Upper lobe of right lung (tissue), 1 donor: Measurements from ENCODE around the gene KHDC4. TPM values are rescaled to one million over a fixed set of nuclear protein-coding genes. Genes with fewer than 3 reads are reported as not detected.

Source experiments
- ATAC-seq: fragments of 200-7000 bp; cut with Tn5 transposase; one replicate; pipeline ENCODE4 v1.9.1; 2020; ENCODE audit warnings: mild to moderate bottlenecking, moderate library complexity
- DNase-seq: peaks from one replicate; pipeline ENCODE4 v3.0.0-alpha.2; 2020
- H3K27ac ChIP-seq: fragments of 200-600 bp; one replicate; pipeline ENCODE4 v1.8.0; 2022
- H3K27me3 ChIP-seq: fragments of 200-600 bp; one replicate; pipeline ENCODE4 v1.8.0; 2022; ENCODE audit warnings: mild to moderate bottlenecking
- H3K36me3 ChIP-seq: fragments of 200-600 bp; one replicate; pipeline ENCODE4 v1.8.0; 2022
- H3K4me1 ChIP-seq: fragments of 200-600 bp; one replicate; pipeline ENCODE4 v1.8.0; 2022
- H3K4me3 ChIP-seq: fragments of 200-600 bp; one replicate; pipeline ENCODE4 v1.8.0; 2022; ENCODE audit warnings: mild to moderate bottlenecking
- H3K9me3 ChIP-seq: fragments of 200-600 bp; one replicate; pipeline ENCODE4 v1.8.0; 2022
- intact Hi-C: fragments of 100-400 bp; cut with DNase I; formaldehyde crosslinking; loops from one replicate; pipeline ENCODE4 v1.11.0; 2022
- long read RNA-seq: library from polyadenylated mRNA; unstranded; transcript quantifications from one replicate; pipeline ENCODE4 v2.0.0, GENCODE V29; 2021
- total RNA-seq: library from RNA; stranded (reverse); fragmentation: NEBNext Ultra II Directional; extraction: Animal tissue kit (Norgen Biotek cat#: 25700); gene quantifications from one replicate; pipeline ENCODE4 v1.2.1, GENCODE V29; 2021
- TF ChIP-seq, protein P1 (sequence below): fragments of 200-600 bp; IDR thresholded peaks from one replicate; pipeline ENCODE4 v1.8.0; 2022; ENCODE audit warnings: antibody characterized with exemption
- donor health status: DM: no; HTN: yes; CAD: no; lungs with severe emphysema.

KHDC4 gene
- 40.1 TPM for total RNA-seq
- long read RNA-seq, partial matches to known transcripts, result 3 of 14 reads
- long read RNA-seq, other reads (novel, unspliced or antisense), result 6 of 14 reads

DNA sequence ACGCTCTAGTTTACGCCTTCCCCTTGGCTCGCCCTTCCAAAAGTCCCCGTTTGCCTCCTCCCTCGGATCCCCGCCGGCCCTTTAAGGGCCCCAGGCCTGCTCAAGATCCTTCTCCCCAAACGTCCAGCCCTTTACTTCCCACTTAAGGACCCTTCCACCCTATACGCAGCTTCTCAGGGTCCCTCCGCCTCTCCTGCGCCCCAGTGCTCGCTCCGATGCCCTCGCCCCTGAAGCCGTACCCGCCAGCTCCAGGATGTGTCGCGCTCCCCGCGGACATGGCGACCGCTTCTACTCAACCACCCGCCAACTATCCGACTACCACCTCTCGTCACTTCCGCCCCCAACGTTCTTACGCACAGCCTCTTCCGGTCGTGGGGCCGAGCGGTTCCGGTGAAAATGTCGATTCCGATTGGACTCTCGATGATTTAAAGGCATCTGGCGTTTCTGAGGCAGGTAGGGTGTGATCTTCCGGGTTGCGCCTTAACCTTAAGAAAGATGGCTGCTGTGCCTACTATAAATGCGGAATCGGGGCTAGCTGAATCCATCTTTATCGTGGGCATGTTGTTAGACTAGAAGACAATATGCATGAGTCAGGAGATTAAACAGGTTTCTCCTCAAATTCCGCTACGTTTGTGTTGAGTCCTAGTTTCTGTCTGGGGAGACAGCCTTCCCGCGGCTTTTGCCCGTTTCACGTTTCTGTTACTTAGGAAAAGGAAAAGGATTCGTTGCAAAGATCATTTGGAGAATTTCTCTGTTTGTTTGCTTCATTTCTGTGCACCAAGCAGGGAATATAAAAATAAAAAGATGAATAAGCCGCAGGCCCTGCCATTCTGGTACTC lies at the start of gene KHDC4:
Gene KHDC4 (minus strand): TSS at position 317 of the 839 bp plus-strand sequence. CDS start 40 bp downstream, at position 277.
- peaks cover 41% of the 10 kb centered on the region for H3K36me3 ChIP-seq
- DNase-seq, result peak; percentile 96
- peaks cover 54% of the 10 kb centered on the region for H3K4me1 ChIP-seq
- no peaks in the 10 kb centered on the region for H3K9me3 ChIP-seq
- no peaks in the 10 kb centered on the region for H3K27me3 ChIP-seq
- peak within 1 kb of the TSS; percentile 94 for H3K27ac ChIP-seq
- peak within 1 kb of the TSS; percentile 91 for H3K4me3 ChIP-seq
- TF ChIP-seq, protein P1, sequence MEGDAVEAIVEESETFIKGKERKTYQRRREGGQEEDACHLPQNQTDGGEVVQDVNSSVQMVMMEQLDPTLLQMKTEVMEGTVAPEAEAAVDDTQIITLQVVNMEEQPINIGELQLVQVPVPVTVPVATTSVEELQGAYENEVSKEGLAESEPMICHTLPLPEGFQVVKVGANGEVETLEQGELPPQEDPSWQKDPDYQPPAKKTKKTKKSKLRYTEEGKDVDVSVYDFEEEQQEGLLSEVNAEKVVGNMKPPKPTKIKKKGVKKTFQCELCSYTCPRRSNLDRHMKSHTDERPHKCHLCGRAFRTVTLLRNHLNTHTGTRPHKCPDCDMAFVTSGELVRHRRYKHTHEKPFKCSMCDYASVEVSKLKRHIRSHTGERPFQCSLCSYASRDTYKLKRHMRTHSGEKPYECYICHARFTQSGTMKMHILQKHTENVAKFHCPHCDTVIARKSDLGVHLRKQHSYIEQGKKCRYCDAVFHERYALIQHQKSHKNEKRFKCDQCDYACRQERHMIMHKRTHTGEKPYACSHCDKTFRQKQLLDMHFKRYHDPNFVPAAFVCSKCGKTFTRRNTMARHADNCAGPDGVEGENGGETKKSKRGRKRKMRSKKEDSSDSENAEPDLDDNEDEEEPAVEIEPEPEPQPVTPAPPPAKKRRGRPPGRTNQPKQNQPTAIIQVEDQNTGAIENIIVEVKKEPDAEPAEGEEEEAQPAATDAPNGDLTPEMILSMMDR, result peak; percentile 18
- peak; percentile 98 for ATAC-seq
- intact Hi-C loops, result no loop called here

DNA sequence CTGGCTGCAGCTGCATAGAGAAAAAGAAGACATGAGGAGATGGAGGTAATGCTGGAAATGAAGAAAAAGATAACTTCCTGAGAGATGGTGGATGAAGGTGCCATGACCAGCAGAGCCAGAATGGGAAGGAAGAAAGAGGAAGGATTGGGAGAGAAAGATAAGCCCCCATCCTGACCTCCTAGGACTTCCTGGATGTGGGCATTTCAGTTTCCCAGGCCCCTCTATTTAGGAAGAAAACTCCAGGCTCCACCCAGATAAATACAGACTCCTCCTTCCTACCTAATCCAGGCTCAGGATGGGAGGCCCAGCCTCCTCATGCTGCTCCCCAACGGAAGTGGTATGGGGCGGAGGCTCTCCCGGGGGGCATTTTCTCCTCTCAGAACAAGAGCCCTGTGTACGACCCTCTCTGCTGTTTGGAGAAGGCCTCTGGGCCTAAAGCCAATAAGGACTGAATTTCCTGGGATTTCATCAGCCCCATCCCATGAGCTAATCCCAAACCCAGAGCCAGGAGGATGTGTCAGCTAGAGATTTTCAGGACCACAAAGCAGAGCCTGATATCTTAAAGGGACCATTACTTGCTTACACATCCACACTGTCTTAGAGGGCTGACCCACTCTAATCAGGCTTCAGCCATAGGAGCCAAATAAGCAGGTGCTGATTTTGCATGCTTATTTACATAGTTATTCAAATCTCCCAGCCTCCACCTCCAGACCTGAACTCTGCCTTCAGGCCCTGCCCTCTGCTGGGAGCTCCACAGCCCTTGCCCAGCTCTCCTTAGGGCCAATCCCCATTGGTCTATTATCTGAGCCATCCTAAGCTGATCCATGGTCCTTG lies 49.2 kb upstream of the KHDC4 start:
- H3K27ac ChIP-seq, result peak overlapping the region; percentile 93
- H3K36me3 ChIP-seq, result no peaks in the 10 kb centered on the region
- H3K4me1 ChIP-seq, result peaks cover 50% of the 10 kb centered on the region
- TF ChIP-seq, protein P1, result no peak
- intact Hi-C loops, result no loop called here
- H3K27me3 ChIP-seq, result no peaks in the 10 kb centered on the region
- H3K9me3 ChIP-seq, result no peaks in the 10 kb centered on the region
- ATAC-seq, result no peak
- no peak for DNase-seq
- H3K4me3 ChIP-seq, result peak overlapping the region; percentile 0

DNA sequence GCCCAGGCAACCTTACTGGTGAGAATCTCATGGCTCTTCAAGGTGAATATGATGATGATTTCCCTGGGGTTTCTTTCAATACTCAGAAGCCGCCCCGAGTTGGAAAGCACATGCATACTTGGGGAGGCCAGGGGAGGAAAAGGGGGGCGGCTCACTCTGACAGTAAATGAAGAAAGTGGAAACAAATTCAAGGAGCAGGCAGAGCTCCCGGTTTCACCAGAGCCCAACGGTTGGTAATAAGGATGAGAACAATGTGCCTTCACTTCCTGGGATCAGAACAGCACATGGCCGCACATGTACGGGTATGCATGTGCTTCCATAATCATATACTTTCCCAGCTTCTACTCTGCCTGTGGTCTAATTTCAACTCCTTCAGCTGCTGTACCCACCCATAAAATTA lies 47.9 kb upstream of the KHDC4 start:
- no peak for DNase-seq
- TF ChIP-seq, protein P1, result no peak
- ATAC-seq, result no peak
- no peaks in the 10 kb centered on the region for H3K36me3 ChIP-seq
- intact Hi-C loops, result no loop called here
- peak overlapping the region; percentile 93 for H3K27ac ChIP-seq
- H3K4me1 ChIP-seq, result peaks cover 54% of the 10 kb centered on the region
- no peaks in the 10 kb centered on the region for H3K9me3 ChIP-seq
- no peak overlapping the region for H3K4me3 ChIP-seq
- no peaks in the 10 kb centered on the region for H3K27me3 ChIP-seq

DNA sequence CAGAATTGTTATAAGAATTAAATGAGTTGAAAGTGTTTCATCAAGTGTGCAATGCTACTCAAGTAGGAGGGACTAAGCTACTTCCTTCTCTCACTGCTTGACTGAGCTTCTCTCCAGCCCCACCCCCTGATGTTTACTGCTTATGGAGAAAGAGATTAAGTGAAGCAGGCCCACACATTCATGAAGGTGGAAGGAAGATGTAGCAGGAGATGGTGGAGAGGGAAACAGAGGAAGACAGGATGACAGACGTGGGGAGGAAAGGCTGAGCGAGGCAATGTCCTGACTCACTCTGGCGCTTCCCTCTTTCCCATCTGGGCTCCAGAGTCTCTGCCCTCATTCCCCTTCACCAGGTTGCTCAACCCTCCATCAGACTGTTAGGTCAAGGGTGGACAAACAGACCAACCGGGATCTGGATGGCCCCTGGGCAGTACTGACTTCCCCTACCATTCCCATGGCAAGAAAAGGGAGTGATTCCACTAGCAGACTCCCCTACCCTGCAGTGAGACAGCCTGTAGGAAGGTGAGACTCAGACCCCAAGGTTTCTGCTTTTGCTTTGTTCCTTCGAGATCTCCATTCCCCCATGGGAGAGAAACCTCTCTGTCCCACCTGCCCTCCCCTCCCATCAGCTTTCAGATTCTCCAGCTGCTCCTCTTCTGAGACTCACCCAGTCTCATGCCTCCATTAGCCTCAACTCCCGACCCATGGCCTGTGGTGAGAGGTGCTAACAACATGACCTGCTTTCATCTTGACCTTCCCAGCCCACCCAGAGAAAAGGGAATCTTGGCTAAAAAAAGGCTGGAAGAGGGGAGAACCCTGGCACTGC lies 47.3 kb upstream of the KHDC4 start:
- peak; percentile 56 for ATAC-seq
- H3K4me1 ChIP-seq, result peaks cover 57% of the 10 kb centered on the region
- peak overlapping the region; percentile 93 for H3K27ac ChIP-seq
- H3K4me3 ChIP-seq, result no peak overlapping the region
- TF ChIP-seq, protein P1, result no peak
- no peaks in the 10 kb centered on the region for H3K36me3 ChIP-seq
- no peak for DNase-seq
- H3K27me3 ChIP-seq, result no peaks in the 10 kb centered on the region
- H3K9me3 ChIP-seq, result no peaks in the 10 kb centered on the region
- intact Hi-C loops, result no loop called here
